NB4 (cell line): ENCODE data around the gene CLCA4.

Source experiments
- DNase-seq: peaks from one replicate; pipeline ENCODE4 v3.0.0; 2010; ENCODE audit warnings: low read depth
- H3K4me3 ChIP-seq: one replicate; pipeline ENCODE4 v1.5.1; 2011; ENCODE audit warnings: mild to moderate bottlenecking, low read depth, low read length, moderate library complexity
- MYC ChIP-seq: IDR thresholded peaks from 2 replicates; pipeline ENCODE4 v1.6.1; 2011; ENCODE audit warnings: low read depth, low read length
- POLR2A ChIP-seq: IDR thresholded peaks from 2 replicates; pipeline ENCODE4 v1.6.1; 2011; ENCODE audit warnings: mild to moderate bottlenecking; ENCODE audit not compliant: insufficient read length; ENCODE audit errors: extremely low read depth
- TF ChIP-seq, protein P1 (sequence below): IDR thresholded peaks from 2 replicates; pipeline ENCODE4 v1.6.1; 2011; ENCODE audit warnings: low read depth, low read length
- TF ChIP-seq, protein P2 (sequence below): IDR thresholded peaks from one replicate; pipeline ENCODE4 v1.5.1; 2012; ENCODE audit warnings: low read depth, low read length

Gene CLCA4

DNA sequence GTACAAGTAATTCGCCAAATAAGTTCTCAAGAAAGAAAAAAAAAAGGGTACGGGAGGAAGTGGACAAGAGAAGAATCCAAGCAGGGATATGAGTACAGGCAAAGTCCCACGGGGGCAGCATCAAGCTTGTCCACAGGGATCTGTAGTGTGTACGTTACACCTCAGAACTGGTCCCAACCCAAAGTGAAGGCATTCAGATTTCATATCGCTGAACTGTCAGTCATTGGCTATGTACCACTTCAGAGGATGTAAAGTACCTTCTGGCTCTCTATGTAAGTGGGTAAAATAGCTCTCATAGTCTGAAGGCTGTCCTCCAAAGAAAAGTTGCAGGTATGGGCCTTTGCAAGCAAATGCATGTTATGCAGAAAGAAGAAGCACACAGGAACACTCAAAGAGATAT is 8.1 kb upstream of the CLCA4 start:
- DNase-seq: no peak
- TF ChIP-seq POLR2A (no peak), MYC (no peak)
- TF ChIP-seq, protein P1, sequence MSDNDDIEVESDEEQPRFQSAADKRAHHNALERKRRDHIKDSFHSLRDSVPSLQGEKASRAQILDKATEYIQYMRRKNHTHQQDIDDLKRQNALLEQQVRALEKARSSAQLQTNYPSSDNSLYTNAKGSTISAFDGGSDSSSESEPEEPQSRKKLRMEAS: no peak
- TF ChIP-seq, protein P2, sequence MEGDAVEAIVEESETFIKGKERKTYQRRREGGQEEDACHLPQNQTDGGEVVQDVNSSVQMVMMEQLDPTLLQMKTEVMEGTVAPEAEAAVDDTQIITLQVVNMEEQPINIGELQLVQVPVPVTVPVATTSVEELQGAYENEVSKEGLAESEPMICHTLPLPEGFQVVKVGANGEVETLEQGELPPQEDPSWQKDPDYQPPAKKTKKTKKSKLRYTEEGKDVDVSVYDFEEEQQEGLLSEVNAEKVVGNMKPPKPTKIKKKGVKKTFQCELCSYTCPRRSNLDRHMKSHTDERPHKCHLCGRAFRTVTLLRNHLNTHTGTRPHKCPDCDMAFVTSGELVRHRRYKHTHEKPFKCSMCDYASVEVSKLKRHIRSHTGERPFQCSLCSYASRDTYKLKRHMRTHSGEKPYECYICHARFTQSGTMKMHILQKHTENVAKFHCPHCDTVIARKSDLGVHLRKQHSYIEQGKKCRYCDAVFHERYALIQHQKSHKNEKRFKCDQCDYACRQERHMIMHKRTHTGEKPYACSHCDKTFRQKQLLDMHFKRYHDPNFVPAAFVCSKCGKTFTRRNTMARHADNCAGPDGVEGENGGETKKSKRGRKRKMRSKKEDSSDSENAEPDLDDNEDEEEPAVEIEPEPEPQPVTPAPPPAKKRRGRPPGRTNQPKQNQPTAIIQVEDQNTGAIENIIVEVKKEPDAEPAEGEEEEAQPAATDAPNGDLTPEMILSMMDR: no peak
- no peak overlapping the region for H3K4me3 ChIP-seq

DNA sequence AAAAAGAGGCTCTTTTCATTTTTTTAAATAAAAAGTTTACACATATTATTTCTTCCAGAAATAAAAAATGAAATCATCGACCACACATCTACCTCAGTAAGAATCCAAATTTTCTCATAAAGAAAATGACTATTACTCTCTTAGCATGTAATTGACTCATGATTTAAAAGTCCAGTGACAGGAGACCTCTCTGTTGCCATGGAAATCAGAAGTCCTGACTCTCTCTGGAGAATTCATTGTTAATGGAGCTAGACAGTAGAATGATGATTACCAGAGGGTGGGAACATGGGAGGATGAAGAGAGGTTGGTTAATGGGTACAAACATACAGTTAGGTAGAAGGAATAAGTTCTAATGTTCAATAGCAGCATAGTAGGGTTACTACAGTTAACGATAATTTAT is 5.0 kb upstream of the CLCA4 start:
- no peak for DNase-seq
- TF ChIP-seq MYC (no peak), POLR2A (no peak)
- TF ChIP-seq, protein P1: no peak
- TF ChIP-seq, protein P2: no peak

DNA sequence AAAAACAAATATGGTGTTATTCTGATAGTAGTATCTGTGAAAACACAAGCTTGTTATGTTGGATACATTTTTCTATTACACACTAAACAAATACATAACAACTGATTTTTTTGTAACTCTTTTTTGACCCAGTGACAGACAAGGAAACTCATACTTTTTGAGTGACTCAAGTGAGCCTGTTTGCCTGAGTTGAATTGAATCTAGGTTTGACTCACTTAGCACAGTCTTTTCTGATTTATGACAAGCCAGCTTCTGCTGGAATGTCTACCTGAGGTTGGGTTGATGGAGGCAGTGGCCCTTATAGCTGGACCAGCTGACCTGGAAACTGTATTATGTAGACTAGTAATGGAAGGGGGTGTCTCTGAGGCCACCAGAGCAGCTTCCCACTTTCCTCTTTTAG is 4.2 kb upstream of the CLCA4 start:
- TF ChIP-seq, protein P2: no peak
- no peak for TF ChIP-seq POLR2A
- TF ChIP-seq MYC: no peak
- TF ChIP-seq, protein P1: no peak
- DNase-seq: no peak
- no peak overlapping the region for H3K4me3 ChIP-seq

More for the DNA sequence above, 5.0 kb upstream of the CLCA4 start:
- H3K4me3 ChIP-seq: no peak overlapping the region

DNA sequence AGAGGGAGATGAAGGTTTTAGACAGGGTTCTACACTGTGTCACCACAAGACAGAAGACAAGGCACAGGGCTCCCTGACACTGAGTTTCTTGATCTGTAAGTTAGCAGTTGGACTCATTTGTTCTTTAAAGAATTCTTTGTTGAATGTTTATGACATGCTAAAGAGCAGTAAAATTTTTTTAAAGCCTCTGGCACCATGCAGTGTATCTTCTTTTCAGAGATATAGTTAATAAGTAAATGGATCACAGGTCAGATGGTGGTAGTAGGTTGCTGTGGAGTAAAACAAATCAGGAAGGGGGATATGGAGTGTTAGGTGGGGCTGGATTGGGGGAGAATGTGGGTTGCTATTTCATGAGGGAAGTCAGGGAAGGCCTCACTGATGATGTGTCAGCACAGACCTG is 2.0 kb downstream of the CLCA4 start:
- TF ChIP-seq, protein P2: no peak
- TF ChIP-seq POLR2A: no peak
- no peak for TF ChIP-seq MYC
- TF ChIP-seq, protein P1: no peak
- no peak for DNase-seq
- no peak overlapping the region for H3K4me3 ChIP-seq

DNA sequence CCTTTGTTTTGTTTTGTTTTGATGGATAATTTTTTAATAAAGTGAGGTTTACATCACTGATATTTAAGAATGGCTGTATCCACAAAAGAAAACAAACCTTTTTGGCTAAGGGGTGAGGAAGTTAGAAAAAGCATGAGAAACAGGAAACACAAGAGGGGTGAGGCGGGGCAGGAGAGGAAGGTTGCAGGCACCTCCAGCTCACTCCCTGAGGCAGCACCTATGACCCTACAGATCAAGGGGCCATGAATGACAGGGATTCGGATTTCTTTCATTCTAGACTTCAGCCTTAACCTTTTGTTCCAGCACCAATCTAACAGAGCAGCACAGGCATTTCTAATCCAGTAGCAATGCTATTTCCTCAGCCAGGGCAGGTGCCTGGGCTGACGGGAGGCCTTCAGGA is 4.4 kb downstream of the CLCA4 start:
- TF ChIP-seq, protein P1: no peak
- TF ChIP-seq, protein P2: no peak
- TF ChIP-seq POLR2A: no peak
- no peak for TF ChIP-seq MYC
- DNase-seq: no peak
- H3K4me3 ChIP-seq: no peak overlapping the region

DNA sequence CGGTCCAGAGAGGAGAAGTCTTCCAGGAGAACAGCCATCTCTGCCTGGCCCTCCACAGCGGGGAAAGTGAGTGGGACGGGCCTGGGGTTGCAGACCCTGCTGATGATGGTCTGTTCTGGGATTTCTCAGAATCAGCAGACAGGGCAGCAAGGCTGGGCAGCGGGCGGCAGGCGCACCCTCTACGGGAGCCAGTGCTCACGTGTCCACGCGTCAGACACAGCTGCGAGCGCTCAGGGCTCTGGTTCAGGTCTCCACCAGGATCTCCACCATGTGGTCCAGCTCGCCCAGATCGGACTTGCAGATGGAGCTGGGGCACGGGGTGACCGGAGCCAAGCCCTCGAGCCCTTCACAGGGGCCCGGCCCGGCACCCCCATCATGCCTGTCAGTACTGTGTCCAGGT is 5.5 kb downstream of the CLCA4 start:
- TF ChIP-seq, protein P1: no peak
- TF ChIP-seq MYC (no peak), POLR2A (no peak)
- TF ChIP-seq, protein P2: no peak
- no peak overlapping the region for H3K4me3 ChIP-seq
- no peak for DNase-seq
